Cardiac muscle cell (in vitro differentiated cells and primary cell): Measurements from ENCODE around the gene C22orf39. TPM values are rescaled to one million over a fixed set of nuclear protein-coding genes. Genes with fewer than 3 reads are reported as not detected.

Source experiments
- DNase-seq, 2 donors: peaks; one replicate each; pipeline versions ENCODE4 v3.0.0 to v3.0.0-alpha.2; 2010 to 2017; ENCODE audit warnings: low read depth in 1 of 2, low spot score in 1 of 2
- H3K27ac ChIP-seq: fragments of 200-600 bp; sonication (generic); 2 replicates; pipeline ENCODE4 v1.5.1; 2016
- H3K27me3 ChIP-seq: fragments of 200-600 bp; sonication (generic); 2 replicates; pipeline ENCODE4 v1.6.0; 2016; ENCODE audit warnings: control low read depth
- H3K36me3 ChIP-seq: fragments of 200-600 bp; sonication (generic); 2 replicates; pipeline ENCODE4 v1.5.1; 2016; ENCODE audit warnings: control low read depth
- H3K4me1 ChIP-seq: fragments of 200-600 bp; sonication (generic); 2 replicates; pipeline ENCODE4 v1.8.1; 2017; ENCODE audit warnings: low read depth, mild to moderate bottlenecking, mixed run types
- H3K4me3 ChIP-seq: fragments of 200-600 bp; sonication (generic); 2 replicates; pipeline ENCODE4 v1.5.1; 2016; ENCODE audit warnings: mild to moderate bottlenecking
- H3K9me3 ChIP-seq: fragments of 200-600 bp; sonication (generic); 2 replicates; pipeline ENCODE4 v1.5.1; 2017; ENCODE audit warnings: low read depth, mild to moderate bottlenecking, control low read depth
- polyA plus RNA-seq: library from polyadenylated mRNA; unstranded; fragments of >200 nt; fragmentation: Nextera tagmentation; extraction: Ambion mirVana; gene quantifications from 2 replicates; pipeline ENCODE4 v1.2.1, GENCODE V29; 2016
- total RNA-seq: library from RNA; depleted of rRNA; stranded (reverse); fragments of >200 nt; gene quantifications from 2 replicates; pipeline ENCODE4 v1.2.3, GENCODE V29; 2016
- TF ChIP-seq, protein P1 (sequence below): IDR thresholded peaks from 2 replicates; pipeline ENCODE4 v1.5.1; 2012; ENCODE audit warnings: low read depth, mild to moderate bottlenecking, low read length

The C22orf39 gene
- total and polyA plus RNA-seq, 2 experiments from 2014 or later: 102 to 133 TPM

DNA sequence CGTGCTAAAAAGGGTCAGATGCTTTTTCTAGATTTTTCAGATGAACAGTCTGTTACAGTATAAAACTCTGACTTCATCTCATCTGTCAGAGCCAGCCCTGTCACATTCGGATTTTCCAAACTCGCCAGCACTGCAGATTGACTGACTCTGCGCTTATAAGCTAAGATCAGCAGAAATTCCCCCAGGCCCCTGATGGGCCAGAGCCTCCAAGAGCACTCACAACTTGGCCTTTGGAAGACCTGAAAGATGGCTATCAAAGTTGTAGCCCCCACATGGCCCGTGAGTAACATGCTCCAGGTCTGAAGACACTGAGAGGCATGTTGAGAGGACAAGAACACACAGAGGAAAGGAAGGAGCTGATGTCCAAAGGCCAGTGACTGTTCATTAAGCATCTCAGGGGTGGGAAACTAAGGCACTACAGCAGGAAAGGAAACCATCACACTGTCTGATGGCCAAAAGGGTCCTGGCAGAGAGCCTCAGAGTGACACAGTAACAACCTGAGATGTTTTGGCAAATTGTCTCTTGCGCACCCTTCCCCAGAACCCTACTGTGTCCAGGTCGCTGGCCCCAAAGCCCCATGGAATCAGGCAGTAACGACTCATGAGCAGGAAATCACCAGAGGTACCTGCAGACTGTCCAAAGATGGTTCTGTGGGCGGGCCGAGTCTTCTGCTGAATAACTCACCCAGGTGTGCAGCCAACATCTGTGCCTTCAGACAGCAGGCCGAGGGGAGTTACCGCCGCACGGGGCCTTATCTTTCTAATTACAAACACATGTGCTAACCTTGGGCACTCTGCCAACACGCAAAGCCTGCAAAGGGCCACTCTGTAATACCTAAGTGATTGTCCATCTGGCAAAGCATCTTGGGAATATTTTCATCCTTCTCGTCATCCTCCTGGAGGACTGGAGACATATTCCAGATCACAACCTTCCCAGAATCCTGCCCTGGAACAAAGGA is 39.6 kb downstream of the C22orf39 start:
- Histone ChIP-seq H3K4me1 (peaks cover 66% of the 10 kb centered on the region), H3K27me3 (no peaks in the 10 kb centered on the region), H3K4me3 (no peak overlapping the region), H3K27ac (peak overlapping the region; percentile 99), H3K36me3 (no peaks in the 10 kb centered on the region), H3K9me3 (no peaks in the 10 kb centered on the region)
- TF ChIP-seq, protein P1, sequence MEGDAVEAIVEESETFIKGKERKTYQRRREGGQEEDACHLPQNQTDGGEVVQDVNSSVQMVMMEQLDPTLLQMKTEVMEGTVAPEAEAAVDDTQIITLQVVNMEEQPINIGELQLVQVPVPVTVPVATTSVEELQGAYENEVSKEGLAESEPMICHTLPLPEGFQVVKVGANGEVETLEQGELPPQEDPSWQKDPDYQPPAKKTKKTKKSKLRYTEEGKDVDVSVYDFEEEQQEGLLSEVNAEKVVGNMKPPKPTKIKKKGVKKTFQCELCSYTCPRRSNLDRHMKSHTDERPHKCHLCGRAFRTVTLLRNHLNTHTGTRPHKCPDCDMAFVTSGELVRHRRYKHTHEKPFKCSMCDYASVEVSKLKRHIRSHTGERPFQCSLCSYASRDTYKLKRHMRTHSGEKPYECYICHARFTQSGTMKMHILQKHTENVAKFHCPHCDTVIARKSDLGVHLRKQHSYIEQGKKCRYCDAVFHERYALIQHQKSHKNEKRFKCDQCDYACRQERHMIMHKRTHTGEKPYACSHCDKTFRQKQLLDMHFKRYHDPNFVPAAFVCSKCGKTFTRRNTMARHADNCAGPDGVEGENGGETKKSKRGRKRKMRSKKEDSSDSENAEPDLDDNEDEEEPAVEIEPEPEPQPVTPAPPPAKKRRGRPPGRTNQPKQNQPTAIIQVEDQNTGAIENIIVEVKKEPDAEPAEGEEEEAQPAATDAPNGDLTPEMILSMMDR: no peak
- DNase-seq: peak; percentile 60 to 77

DNA sequence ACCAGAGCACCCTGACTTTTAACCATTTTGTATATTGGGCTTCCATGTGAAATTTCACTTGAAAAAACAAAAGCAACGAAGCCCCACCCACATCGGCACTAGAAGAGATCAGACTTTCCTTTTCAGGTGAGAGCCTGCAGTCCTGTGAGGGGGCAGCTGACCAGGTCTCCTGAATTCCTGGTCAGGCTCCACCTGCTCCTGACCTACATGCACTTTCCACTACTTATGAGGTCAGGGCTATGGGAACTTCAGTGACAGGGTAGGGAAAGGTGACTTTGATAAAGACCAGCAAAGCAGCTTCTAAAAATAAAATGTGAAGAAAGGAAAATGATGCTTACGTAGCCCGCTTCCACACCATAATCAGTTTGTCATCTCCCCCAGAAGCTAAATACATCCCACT is 40.7 kb downstream of the C22orf39 start:
- Histone ChIP-seq H3K9me3 (no peaks in the 10 kb centered on the region), H3K27me3 (no peaks in the 10 kb centered on the region), H3K4me3 (no peak overlapping the region), H3K36me3 (no peaks in the 10 kb centered on the region), H3K27ac (peak overlapping the region; percentile 99), H3K4me1 (peaks cover 58% of the 10 kb centered on the region)
- TF ChIP-seq, protein P1: no peak
- peak in 1 of 2 donors; percentile 87 for DNase-seq

DNA sequence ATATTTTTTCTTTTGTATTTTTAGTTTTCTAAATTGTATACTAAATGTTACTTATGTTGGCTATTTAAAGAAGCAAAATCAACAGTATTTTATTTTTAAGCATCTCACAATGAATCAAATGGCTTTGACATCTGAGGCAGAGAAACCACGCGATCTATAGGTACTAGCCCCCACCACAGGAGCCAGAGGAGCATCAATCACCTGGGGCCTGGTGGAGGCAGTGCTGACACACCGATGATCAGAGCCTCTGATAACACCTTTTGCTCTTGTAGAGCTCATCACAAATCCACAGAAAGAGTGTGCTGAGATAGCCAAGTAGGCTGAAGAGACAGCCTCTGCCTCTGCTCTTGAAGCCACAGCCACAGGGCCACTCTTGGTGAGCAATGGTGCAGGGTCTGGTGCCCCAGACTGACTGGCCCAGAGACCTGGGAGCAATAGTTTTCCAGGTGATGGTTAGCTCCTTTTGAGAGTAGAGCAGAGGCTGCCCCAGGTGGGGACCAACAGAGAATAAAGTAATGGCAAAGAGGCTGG is 41.2 kb downstream of the C22orf39 start:
- DNase-seq: no peak
- no peaks in the 10 kb centered on the region for H3K36me3 ChIP-seq
- H3K4me3 ChIP-seq: no peak overlapping the region
- H3K9me3 ChIP-seq: no peaks in the 10 kb centered on the region
- TF ChIP-seq, protein P1: no peak
- peaks cover 53% of the 10 kb centered on the region for H3K4me1 ChIP-seq
- H3K27me3 ChIP-seq: no peaks in the 10 kb centered on the region
- H3K27ac ChIP-seq: peak overlapping the region; percentile 99

DNA sequence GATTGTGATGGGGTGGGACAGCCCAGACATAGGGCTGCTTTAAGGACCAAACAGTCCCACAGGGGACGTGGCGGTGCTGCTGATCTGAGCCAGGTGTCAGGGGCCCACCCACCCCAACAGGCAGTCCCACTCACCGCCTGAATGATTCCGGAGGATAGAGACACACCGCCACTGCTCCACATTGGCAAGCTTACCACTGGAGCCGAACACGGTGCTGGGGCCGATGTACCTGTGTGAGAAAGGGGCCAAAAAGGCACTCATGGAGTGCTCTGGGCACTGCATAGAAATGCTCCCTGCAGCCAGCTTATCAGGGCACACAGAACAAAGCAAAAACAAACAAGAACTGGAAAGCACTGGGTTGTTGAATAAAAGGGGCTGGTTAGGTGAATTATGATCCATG is 41.9 kb downstream of the C22orf39 start:
- Histone ChIP-seq H3K9me3 (no peaks in the 10 kb centered on the region), H3K27ac (peak overlapping the region; percentile 99), H3K27me3 (no peaks in the 10 kb centered on the region), H3K4me3 (no peak overlapping the region), H3K36me3 (no peaks in the 10 kb centered on the region), H3K4me1 (peaks cover 46% of the 10 kb centered on the region)
- DNase-seq: no peak
- TF ChIP-seq, protein P1: no peak

DNA sequence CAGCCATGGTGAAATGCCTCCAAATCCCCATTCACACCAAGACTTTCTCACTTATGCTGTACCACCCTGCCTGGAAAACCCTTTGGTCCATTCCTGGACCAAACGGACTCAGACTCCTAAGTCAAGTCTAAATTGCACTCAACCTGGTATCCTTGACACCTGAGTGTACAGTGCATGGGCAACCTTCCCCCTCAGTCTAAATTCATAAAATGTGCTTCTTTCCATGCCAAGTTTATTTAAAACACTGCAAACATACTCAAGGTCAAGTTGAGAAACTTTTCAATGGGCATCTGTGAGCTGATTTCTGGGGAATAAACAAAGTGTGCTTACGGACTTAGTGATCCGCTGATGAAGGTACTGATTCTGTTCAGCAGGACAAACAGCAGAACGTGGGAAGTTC is 42.4 kb downstream of the C22orf39 start:
- TF ChIP-seq, protein P1: no peak
- H3K4me1 ChIP-seq: peaks cover 43% of the 10 kb centered on the region
- H3K4me3 ChIP-seq: no peak overlapping the region
- no peak for DNase-seq
- H3K36me3 ChIP-seq: no peaks in the 10 kb centered on the region
- H3K9me3 ChIP-seq: no peaks in the 10 kb centered on the region
- H3K27ac ChIP-seq: peak overlapping the region; percentile 99
- no peaks in the 10 kb centered on the region for H3K27me3 ChIP-seq
